ENCODE results near the gene SMC1A.
"Not testable (repeated sequence)": the region's sequence is repeated elsewhere in the genome, so short reads cannot be mapped to it uniquely, and the experiment has no call there.

The SMC1A gene

GRCh38 chrX:53422086-53422860, at the start of gene SMC1A:
TSS of gene SMC1A (minus strand) at chrX:53422654. CDS start at chrX:53422600, 54 bp downstream.
- DNase-seq (ENCODE audit: low read depth in 2 of 2) = peak; percentile 92 to 98

DNA sequence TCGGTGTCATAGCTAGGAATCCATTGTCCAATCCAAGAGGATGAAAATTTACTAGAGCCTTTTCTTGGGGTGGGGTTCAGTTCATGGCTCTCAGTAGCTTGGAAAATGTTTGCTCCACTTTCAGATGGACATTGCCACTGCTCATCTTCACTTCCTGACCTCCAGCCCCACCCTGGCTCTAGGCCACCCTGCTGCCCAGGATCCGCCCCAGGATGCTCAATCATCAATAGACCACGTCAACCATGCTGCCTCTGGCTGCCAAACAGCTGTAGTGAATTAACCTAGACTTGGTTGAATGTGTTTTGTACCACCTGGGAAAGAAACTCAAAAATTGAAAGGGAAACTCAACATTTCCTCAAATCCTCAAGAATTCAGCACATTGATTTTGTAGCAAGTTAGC, 48.9 kb upstream of the SMC1A start:
- DNase-seq (ENCODE audit: low read depth in 2 of 2) = no peak

- not testable (repeated sequence) for DNase-seq (ENCODE audit: low read depth in 2 of 2)
Observed at GRCh38 chrX:53468659-53469058, 46.2 kb upstream of the SMC1A start.

- DNase-seq (ENCODE audit: low read depth in 2 of 2) = no peak
Observed at GRCh38 chrX:53458082-53458481, 35.6 kb upstream of the SMC1A start.

GRCh38 chrX:53456254-53456653, 33.8 kb upstream of the SMC1A start:
- DNase-seq (ENCODE audit: low read depth in 2 of 2) = no peak

GRCh38 chrX:53452812-53453211, 30.4 kb upstream of the SMC1A start:
- DNase-seq (ENCODE audit: low read depth in 2 of 2) = no peak

GRCh38 chrX:53449632-53450031, 27.2 kb upstream of the SMC1A start:
- no peak for DNase-seq (ENCODE audit: low read depth in 2 of 2)

DNA sequence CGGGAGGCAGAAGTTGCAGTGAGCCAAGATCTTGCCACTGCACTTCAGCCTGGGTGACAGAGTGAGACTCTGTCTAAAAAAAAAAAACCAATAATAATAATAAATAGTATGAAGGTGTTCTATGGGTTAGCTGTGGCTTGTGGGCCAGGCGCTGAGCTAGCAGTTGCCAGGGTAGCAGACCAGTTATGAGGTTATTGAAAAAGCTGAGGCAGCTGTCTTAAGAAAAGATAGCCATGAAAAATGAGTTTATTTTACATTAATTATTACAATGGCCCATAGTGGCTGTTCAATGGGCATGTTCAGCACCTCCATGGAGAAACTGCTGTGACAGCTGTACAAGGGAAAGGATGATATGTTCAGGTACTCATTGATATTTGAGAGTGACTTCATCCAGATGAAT, 25.0 kb upstream of the SMC1A start:
- no peak for DNase-seq (ENCODE audit: low read depth in 2 of 2)

- peak in 1 of 2 donors; percentile 47 for DNase-seq (ENCODE audit: low read depth in 2 of 2)
Observed at GRCh38 chrX:53445977-53446376, 23.5 kb upstream of the SMC1A start.

DNA sequence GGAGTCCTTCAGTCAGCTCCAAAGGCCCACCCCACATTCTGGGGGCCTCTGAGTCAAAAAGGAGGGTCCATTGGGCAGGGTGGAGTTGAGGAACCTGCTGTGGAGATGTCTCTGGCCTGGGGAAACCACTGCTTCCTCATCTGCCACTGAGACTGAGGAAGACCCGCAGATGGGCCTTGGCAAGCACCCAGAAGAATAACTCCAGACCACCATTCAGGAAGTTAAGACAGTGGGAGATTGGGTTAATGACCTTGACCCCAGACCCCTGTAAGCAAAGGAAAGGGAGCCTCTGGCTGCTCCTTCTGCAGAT, 19.8 kb upstream of the SMC1A start:
- DNase-seq (ENCODE audit: low read depth in 2 of 2) = no peak

DNA sequence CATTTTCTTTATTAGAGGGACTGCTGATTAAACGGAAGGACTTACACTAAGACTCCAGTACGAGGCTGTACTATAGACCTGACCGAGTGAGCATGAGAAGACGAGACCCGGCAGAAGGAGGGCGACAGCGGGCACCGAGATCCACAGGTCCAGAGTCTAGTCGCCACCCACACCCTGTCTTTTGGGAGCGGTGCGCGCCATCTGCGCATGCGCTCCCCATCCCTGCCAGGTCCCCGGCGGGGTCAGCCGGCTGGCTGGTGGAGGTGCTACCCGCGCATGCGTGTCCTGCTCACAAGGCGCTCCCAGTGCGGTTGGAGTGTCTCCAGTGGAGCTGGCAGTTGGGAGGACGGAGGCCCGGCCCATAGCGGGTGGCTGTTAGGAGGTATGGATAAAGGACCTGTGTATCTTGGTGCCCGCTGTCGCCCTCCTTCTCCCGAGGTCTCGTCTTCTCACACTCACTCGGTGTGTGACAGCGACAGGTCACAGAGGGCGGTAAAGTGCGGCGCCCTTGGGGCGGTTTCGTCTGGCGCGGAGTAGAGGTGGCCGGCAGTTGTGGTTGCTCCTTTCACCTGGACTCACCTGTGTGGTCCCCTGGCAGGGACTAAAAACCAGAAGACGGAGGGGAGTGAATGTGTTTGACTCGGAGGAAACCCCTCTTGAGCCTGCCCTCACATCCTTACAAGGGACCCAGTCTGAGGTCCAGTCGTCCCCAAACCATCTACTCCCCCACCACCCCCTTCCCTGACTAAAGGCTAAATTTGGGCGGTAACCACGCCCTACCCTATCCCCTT, 19.3 kb upstream of the SMC1A start:
- DNase-seq (ENCODE audit: low read depth in 2 of 2) = peak; percentile 50 to 68

GRCh38 chrX:53440621-53441517, 18.4 kb upstream of the SMC1A start:
- DNase-seq (ENCODE audit: low read depth in 2 of 2) = no peak

DNA sequence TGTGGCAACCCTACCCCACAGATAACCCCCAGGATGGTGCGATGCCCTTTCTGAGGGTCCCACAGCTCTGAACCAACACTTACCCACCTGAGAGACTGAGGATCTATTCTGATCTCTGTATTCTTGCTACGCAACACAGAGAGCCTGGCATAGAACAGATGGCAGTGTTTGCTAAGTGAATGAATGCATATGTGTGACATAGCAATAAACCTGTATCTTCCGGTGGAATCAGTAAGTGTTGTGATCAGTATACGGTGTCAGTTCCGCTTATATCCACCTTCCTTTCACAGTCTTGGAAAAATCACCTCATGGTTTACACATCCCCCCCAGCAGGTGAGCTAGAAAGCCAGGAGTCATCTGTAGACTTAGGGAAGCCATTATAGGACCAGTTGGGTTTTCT, 17.6 kb upstream of the SMC1A start:
- DNase-seq (ENCODE audit: low read depth in 2 of 2) = no peak

DNA sequence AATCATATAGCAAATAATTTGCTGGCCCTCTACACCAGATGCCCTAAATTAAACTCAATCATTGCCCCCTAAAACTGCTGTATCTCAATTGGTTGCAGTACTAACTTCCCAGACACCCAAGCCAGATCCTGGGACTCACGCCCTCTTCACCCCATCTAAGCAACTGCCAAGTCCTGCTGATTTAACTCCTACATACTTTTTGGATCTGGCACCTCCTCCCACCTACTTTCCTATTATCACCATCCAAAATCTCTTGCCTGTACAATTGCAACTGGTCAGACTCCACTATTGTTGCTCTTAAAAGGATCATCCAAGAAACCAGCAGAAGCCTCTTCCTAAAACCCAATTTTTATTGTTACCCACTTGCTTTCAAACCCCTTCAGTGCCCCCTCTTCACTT, 16.4 kb upstream of the SMC1A start:
- DNase-seq (ENCODE audit: low read depth in 2 of 2) = no peak

DNA sequence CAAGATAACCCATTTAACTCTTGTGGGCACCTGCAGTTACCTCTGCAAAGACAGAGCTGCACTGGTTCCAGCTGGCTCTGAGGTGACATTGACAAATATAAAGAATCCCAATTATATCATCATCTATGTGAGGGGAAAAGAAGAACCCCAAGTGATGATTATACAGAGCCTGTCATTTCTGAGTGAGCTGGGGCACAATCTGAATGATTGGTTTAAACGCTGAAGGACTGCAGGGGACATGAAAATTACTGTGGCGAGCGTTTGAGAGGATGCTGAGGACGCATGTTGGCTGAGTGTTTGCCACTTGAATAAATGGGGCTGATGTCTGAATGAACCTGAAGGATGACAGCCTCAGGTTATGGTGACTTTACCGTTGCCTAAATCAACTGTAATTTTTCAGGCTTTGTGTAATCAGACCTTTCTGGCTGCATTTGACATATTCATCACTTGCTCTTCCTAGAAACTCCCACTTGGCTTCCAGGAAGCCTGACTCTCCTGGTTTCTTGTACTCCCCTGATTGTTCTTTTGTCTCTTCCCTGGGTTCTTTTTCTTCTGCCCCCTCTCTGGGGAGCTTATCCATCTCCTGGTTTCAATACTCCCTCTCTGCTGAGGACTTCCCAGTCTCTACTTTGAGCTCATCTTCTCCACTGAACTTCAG, 15.8 kb upstream of the SMC1A start:
- DNase-seq (ENCODE audit: low read depth in 2 of 2) = no peak

- no peak for DNase-seq (ENCODE audit: low read depth in 2 of 2)
Observed at GRCh38 chrX:53437206-53437605, 14.8 kb upstream of the SMC1A start.

DNA sequence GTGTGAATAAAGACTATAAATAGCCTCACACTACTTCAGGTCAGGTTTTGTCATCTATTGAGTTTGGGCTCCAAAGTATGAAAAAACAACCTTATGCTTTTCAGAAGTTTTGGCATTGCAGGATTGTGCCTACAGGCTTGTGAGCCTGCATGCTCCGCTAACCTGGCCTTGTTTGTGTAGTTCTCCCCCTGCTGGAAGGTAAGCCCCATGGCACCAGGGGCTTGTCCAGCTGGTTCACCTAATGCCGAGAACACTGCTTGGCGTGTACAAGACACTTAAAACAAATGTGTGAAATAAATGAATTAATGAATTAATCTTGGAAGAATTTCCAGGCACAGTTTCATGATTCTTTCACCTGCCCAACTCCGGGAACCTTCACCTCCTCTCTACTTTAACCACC, 13.5 kb upstream of the SMC1A start:
- DNase-seq (ENCODE audit: low read depth in 2 of 2) = peak; percentile 44 to 59

DNA sequence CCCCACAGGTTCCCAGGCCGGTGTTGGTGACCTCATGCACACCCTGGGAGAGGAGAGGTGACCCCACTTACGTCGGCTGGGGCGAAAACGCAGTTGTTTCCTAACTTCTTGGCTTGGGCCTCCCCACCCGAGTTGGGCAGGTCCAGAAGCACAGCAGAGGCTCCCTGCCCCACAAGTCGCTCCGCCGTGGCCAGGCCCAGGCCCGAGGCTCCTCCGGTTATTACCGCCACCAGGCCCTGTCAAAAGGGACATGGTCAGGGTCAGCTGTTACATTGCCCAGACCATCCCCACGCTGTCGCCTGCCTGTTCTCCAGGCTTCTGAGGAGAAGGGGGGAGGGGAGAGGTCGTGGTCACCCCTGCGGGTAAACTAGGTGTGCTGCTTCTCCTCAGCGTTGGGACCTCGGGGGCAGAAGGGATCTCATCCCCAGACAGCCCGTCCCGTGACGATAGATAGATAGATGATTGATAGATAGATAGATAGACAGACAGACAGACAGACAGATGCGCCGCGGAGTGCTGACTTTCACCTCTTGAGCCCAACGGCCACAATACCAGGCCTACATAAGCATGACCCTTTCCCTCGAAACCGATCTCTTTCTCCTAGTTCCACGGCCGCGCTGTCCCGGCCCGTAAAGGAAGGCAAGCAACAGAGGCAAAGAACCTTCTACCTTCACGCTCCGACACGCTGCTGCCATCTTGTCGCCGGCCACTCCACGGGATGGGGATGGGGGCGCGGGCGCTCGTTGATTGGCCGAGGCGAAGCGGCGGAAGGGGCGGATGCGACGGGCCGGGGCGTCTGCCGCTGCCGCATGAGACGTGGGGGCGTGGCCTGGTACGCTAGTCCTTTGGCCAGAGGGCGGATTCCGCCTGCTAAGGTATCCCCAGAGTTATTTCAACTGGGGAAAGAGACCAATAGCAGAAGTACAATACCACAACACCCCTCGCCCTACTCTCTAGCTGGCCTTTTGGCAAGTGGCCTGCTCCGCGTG, 11.5 kb upstream of the SMC1A start, which contains the start of gene HSD17B10:
HSD17B10 (minus strand) TSS at position 720 of the 989 bp plus-strand sequence; CDS start at position 695, 25 bp downstream.
- DNase-seq (ENCODE audit: low read depth in 2 of 2) = peak; percentile 72 to 84

- no peak for DNase-seq (ENCODE audit: low read depth in 2 of 2)
Observed at GRCh38 chrX:53430231-53430630, 7.8 kb upstream of the SMC1A start.

GRCh38 chrX:53429755-53430154, 7.3 kb upstream of the SMC1A start:
- no peak for DNase-seq (ENCODE audit: low read depth in 2 of 2)
